ENCODE results near the gene PRKCA.

PRKCA gene

DNA sequence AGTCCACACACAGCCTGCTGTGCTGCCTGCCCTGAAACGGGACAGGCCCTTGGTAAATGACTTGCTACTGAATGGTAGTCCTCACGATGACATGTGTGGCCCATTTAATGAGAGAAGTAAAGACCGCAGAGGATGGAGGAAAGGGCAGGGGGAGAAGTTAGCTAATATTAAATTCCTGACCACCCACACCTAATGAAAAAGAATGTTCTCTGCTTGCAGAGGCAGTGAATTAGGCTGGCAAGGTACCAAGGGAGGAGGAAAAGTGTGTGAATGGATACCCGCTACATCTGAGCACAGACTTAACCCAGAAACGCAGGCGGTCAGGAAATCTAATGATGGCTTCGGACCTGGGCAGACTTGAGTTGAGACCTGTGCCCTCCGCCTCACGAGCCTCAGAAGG is 141.2 kb downstream of the PRKCA start:
- ChIA-PET POLR2A (ENCODE audit: low non-redundant PET) (no interaction called here), CTCF (no interaction called here)
- no peak for DNase-seq (ENCODE audit: low spot score)
- TF ChIP-seq, protein P1, sequence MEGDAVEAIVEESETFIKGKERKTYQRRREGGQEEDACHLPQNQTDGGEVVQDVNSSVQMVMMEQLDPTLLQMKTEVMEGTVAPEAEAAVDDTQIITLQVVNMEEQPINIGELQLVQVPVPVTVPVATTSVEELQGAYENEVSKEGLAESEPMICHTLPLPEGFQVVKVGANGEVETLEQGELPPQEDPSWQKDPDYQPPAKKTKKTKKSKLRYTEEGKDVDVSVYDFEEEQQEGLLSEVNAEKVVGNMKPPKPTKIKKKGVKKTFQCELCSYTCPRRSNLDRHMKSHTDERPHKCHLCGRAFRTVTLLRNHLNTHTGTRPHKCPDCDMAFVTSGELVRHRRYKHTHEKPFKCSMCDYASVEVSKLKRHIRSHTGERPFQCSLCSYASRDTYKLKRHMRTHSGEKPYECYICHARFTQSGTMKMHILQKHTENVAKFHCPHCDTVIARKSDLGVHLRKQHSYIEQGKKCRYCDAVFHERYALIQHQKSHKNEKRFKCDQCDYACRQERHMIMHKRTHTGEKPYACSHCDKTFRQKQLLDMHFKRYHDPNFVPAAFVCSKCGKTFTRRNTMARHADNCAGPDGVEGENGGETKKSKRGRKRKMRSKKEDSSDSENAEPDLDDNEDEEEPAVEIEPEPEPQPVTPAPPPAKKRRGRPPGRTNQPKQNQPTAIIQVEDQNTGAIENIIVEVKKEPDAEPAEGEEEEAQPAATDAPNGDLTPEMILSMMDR (conservative IDR thresholded peaks at IDR 0.05; ENCODE audit: low read depth): no peak
- H3K27ac ChIP-seq: no peak overlapping the region

DNA sequence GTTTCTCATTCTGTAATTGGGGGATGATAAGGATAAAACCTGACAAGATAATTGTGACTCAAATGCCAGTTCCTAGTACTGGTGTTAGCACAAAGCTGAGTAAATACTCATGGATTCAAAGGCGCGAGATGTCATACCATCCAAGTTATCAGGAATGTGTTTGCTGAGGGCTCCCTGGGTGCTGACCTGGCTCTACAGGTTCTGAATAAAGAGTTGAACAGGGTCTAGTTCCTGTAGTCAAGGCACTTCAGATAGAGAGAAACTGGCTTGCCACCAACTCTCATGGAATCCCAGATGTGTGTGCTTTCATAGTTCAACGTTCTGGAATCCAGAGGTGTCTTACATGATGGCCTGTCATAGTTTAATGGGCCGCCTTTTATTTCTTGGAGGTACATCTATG is 141.6 kb downstream of the PRKCA start:
- ChIA-PET POLR2A (ENCODE audit: low non-redundant PET) (no interaction called here), CTCF (no interaction called here)
- TF ChIP-seq, protein P1 (conservative IDR thresholded peaks at IDR 0.05; ENCODE audit: low read depth): no peak
- no peak for DNase-seq (ENCODE audit: low spot score)
- no peak overlapping the region for H3K27ac ChIP-seq

DNA sequence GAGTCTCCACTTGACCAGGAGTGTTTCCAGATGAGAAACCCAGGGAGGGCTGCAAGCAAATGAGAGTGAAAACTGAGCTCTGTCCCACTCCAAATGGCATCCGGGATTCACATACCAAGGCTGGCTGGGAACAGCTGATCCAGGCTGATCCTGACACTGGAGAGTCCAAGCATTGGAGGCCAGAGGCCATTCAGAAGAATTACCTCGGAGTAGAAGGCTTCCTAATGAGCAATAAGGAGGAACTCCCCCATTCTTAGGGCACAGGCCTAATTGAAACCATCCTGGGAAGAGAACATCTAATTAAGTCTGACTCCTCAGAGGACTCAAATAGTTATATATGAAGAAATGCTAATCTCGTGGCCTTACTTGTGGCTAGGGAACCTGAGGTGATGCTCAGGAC is 142.8 kb downstream of the PRKCA start:
- H3K27ac ChIP-seq: no peak overlapping the region
- ChIA-PET CTCF (no interaction called here), POLR2A (ENCODE audit: low non-redundant PET) (no interaction called here)
- no peak for DNase-seq (ENCODE audit: low spot score)
- TF ChIP-seq, protein P1 (conservative IDR thresholded peaks at IDR 0.05; ENCODE audit: low read depth): no peak

DNA sequence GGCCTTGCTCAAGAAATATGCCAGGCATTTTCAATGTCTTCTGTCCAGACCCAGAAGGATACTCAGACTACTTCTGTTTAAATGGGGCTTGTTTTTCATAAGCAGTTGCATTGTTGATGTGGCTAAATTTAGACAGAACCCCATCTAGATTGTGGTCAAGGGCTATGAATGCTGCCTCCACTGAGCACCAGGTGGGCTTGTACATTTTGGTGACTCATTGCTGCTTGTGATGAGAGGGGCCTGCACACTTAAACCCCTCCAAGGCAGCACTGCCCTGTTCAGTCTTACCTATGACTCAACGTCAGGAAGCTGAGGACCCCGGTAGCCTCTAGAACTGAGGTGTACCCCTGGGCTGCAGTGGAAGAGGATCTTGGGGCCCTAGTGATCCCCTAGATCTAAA is 144.0 kb downstream of the PRKCA start:
- ChIA-PET POLR2A (ENCODE audit: low non-redundant PET) (no interaction called here), CTCF (no interaction called here)
- H3K27ac ChIP-seq: no peak overlapping the region
- no peak for DNase-seq (ENCODE audit: low spot score)
- TF ChIP-seq, protein P1 (conservative IDR thresholded peaks at IDR 0.05; ENCODE audit: low read depth): no peak

DNA sequence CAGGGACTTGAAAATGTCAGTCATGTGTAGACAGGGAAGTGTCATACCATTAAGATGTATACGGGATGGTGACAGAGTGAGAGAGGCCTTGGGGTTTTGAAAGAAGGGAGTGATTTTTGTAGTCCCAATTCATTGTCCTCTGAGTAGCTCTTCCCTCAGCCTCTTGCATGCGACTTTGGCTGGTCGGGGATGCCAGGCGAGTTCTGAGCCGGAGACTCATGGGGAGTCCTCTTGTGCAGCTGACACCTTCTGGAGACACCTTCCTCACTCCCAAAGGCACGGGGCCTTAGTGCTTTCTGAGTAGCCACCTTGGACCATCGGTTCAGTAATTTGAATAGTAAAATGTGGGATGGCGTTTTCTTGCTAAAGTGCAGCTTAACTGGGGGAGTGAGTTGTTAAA is 144.7 kb downstream of the PRKCA start:
- ChIA-PET POLR2A (ENCODE audit: low non-redundant PET) (no interaction called here), CTCF (no interaction called here)
- TF ChIP-seq, protein P1 (conservative IDR thresholded peaks at IDR 0.05; ENCODE audit: low read depth): no peak
- no peak overlapping the region for H3K27ac ChIP-seq
- DNase-seq (ENCODE audit: low spot score): no peak

DNA sequence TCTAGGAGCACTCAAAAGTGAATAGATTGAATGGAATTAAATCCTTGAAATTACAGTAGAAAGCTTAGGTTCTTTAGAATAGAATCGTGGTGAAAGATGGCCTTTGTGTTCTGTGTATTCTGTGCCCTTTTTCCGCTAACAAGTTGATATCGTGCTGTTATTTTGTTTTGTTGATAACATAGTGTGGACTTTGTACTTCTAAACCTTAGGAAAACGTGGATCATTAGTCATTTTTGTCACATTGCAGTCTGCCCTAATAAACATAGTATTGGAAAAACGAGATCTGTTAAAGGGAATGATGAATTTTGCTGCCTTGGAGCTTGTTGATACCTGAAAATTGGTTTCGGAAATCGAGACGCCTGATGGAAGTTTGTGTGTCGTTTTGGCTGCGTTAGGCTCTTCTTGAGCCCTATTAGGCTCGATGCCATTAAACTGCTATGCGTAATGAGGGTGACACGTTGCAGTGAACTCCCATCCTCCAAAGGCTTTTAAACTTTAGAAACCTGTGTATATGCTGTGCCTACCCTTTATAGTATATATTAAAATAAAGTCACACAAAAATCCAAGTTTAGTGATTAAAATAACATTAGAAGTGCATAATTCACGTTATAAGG is 145.7 kb downstream of the PRKCA start:
- ChIA-PET CTCF (interaction anchor here (1.0 kb wide), 1 partner anchor 118 kb away, joined by 4 read pairs; no protein-coding TSS in a partner anchor), POLR2A (ENCODE audit: low non-redundant PET) (no interaction called here)
- DNase-seq (ENCODE audit: low spot score): no peak
- TF ChIP-seq, protein P1 (conservative IDR thresholded peaks at IDR 0.05; ENCODE audit: low read depth): no peak
- H3K27ac ChIP-seq: no peak overlapping the region
